PC-3 (cell line): ENCODE measurements around the gene FAU. TPM values are rescaled to one million over a fixed set of nuclear protein-coding genes. Genes with fewer than 3 reads are reported as not detected.

ENCODE experiments used
- ATAC-seq: fragments of 200-7000 bp; cut with Tn5 transposase; 2 replicates; pipeline ENCODE4 v1.9.1; 2020; ENCODE audit warnings: mild to moderate bottlenecking, moderate library complexity
- BruUV-seq: library from RNA; stranded (reverse); fragments of 400-500 nt; replicated peaks from 2 replicates; lab custom pipeline; 2021; lab: Mats Ljungman, UMichigan
- CTCF ChIA-PET: fragments of 300-600 bp; sonication (Branson Sonifier 250); formaldehyde crosslinking; loops from one replicate; lab custom pipeline; 2022; ENCODE audit warnings: antibody characterized with exemption; lab: Charles Lee
- POLR2A ChIA-PET: fragments of 300-600 bp; sonication (Branson Sonifier 250); formaldehyde crosslinking; loops from one replicate; lab custom pipeline; 2022; ENCODE audit warnings: antibody characterized with exemption; ENCODE audit not compliant: unreplicated experiment; lab: Charles Lee
- DNase-seq: peaks from one replicate; pipeline ENCODE4 v3.0.0-alpha.2; 2015
- H2AFZ ChIP-seq: fragments of 300-600 bp; sonication (generic); 2 replicates; pipeline ENCODE4 v1.6.0; 2016; ENCODE audit warnings: antibody characterized with exemption, low read length
- H3F3A ChIP-seq: fragments of 300-600 bp; sonication (generic); one replicate; pipeline ENCODE4 v1.6.0; 2017; ENCODE audit warnings: antibody characterized with exemption, low read length, control low read depth, mild to moderate bottlenecking; ENCODE audit not compliant: unreplicated experiment
- H3K27ac ChIP-seq: fragments of 300-600 bp; sonication (generic); 2 replicates; pipeline ENCODE4 v1.5.1; 2016; ENCODE audit warnings: mild to moderate bottlenecking, low read length
- H3K27me3 ChIP-seq: fragments of 300-600 bp; sonication (generic); 2 replicates; pipeline ENCODE4 v1.6.1; 2016; ENCODE audit warnings: low read length, mixed read lengths
- H3K36me3 ChIP-seq: fragments of 300-600 bp; sonication (generic); 2 replicates; pipeline ENCODE4 v1.6.1; 2016; ENCODE audit warnings: low read depth, mixed run types, low read length, mixed read lengths
- H3K4me1 ChIP-seq: fragments of 300-600 bp; sonication (generic); 2 replicates; pipeline ENCODE4 v1.5.1; 2016; ENCODE audit warnings: low read length; ENCODE audit not compliant: insufficient read depth
- H3K4me2 ChIP-seq: fragments of 300-600 bp; sonication (generic); 2 replicates; pipeline ENCODE4 v1.6.0; 2016; ENCODE audit warnings: low read length
- H3K4me3 ChIP-seq: fragments of 300-600 bp; sonication (generic); 2 replicates; pipeline ENCODE4 v1.5.1; 2016; ENCODE audit warnings: mild to moderate bottlenecking, low read length, mixed read lengths
- H3K79me2 ChIP-seq: fragments of 300-600 bp; sonication (generic); 2 replicates; pipeline ENCODE4 v1.6.1; 2017; ENCODE audit warnings: low read length, mixed read lengths
- H3K9ac ChIP-seq: fragments of 300-600 bp; sonication (generic); 2 replicates; pipeline ENCODE4 v1.6.0; 2016; ENCODE audit warnings: mild to moderate bottlenecking, low read length
- H3K9me2 ChIP-seq: fragments of 300-600 bp; sonication (generic); replicated peaks from 2 replicates; pipeline ENCODE4 v1.6.1; 2016; ENCODE audit warnings: mixed run types, low read length, mixed read lengths
- H3K9me3 ChIP-seq: fragments of 300-600 bp; sonication (generic); 2 replicates; pipeline ENCODE4 v1.6.1; 2016; ENCODE audit warnings: low read length, mixed read lengths
- H4K20me1 ChIP-seq: fragments of 300-600 bp; sonication (generic); 2 replicates; pipeline ENCODE4 v1.6.1; 2016; ENCODE audit warnings: low read length, mixed read lengths
- CTCF ChIP-seq: fragments of 300-600 bp; sonication (generic); conservative IDR thresholded peaks from 2 replicates; pipeline ENCODE4 v1.5.1; 2017; ENCODE audit warnings: antibody characterized with exemption, low read depth, mild to moderate bottlenecking, low read length
- EZH2 ChIP-seq: fragments of 300-600 bp; sonication (generic); IDR thresholded peaks from one replicate; pipeline ENCODE4 v1.6.1; 2017; ENCODE audit warnings: antibody characterized with exemption, mild to moderate bottlenecking, low read length; ENCODE audit not compliant: unreplicated experiment
- EZH2phosphoT487 ChIP-seq: fragments of 300-600 bp; sonication (generic); IDR thresholded peaks from 2 replicates; pipeline ENCODE4 v1.6.1; 2018; ENCODE audit warnings: mild to moderate bottlenecking, antibody characterized with exemption, low read length, borderline replicate concordance
- intact Hi-C: fragments of 100-400 bp; cut with micrococcal nuclease; formaldehyde crosslinking; loops from 2 replicates; pipeline ENCODE4 v1.9.0; 2023
- total RNA-seq: library from RNA; depleted of rRNA; stranded (reverse); fragments of >200 nt; gene quantifications from 2 replicates; pipeline ENCODE4 v1.2.3, GENCODE V29; 2014

FAU gene
- total RNA-seq, 1 experiment from 2014 or later = 1,157 TPM

DNA sequence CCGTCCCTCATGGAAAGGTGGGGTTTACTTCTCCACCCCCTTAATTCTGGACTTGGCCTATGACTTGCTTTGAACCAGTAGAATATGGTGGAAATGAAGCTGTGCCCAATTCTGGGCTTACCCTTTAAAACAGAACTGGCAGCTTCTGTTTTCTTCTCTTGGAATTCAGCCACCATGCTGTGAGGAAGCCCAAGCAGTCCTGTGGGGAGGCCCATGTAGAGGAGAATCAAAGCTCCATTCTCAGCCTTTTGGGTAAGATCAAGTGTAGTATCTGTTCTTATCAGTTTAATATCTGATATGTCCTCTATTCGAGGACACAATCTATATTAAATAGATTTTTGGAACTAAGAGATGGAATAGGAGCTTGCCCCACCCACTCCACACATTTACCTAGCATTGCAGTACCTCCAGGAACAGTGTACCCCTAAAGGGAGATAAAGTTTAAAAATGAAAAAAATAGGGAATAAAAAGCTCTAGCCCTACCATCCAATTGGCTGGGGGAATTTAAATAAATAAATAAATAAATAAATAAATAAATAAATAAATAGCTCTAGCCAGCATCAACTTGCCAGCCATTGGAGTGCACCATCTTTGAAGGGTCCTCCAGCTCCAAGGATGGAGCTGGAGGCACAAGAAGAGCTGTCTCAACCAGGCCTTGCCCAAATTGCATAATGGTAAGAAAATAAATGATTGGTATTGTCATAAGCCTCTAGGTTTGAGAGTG lies 25.6 kb upstream of the FAU start:
- Histone ChIP-seq H3K27me3 (no peaks in the 10 kb centered on the region), H3K27ac (no peak overlapping the region), H3K4me1 (peaks cover 18% of the 10 kb centered on the region), H3K36me3 (no peaks in the 10 kb centered on the region), H3F3A (no peaks in the 10 kb centered on the region), H3K9ac (no peak overlapping the region), H3K4me3 (no peak overlapping the region), H2AFZ (no peak overlapping the region), H4K20me1 (no peaks in the 10 kb centered on the region), H3K4me2 (no peak overlapping the region), H3K79me2 (no peaks in the 10 kb centered on the region), H3K9me3 (no peaks in the 10 kb centered on the region), H3K9me2 (no peaks in the 10 kb centered on the region)
- intact Hi-C loops = no loop called here
- no peak for DNase-seq
- TF ChIP-seq EZH2phosphoT487 = no peak
- no peak for TF ChIP-seq CTCF
- no peak for TF ChIP-seq EZH2
- no peak for ATAC-seq
- ChIA-PET CTCF (no interaction called here), POLR2A (interaction anchor here (0.5 to 0.7 kb wide), 2 partner anchors 49 to 317 kb away, joined by 3 to 4 read pairs; no protein-coding TSS in a partner anchor)
- BruUV-seq = no TSS peak

DNA sequence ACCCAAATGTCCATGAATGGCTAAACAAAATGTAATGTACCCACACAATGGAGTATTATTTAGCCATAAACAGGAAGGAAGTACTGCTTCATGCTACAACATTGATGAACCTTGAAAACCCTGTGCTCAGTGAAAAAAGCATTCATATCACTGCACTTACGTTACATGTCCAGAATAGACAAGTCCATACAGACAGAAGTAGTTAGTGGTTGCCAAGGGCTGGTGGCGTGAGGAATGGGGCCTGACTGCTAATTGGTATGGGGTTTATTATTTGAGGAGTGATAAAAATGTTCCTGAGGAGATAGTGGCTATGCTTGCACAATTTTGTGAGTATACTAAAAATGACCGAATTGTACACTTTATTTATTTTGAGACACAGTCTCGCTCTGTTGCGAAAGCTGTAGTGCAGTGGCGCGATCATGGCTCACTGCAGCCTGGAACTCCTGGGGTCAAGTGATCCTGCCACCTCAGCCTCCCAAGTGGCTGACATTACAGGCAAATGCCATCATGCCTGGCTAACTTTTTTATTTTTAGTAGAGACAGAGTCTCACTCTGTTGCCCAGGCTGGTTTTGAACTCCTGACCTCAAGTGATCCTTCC lies 20.1 kb upstream of the FAU start:
- no TSS peak for BruUV-seq

More for the DNA sequence above, 20.1 kb upstream of the FAU start:
- DNase-seq (no peak), ATAC-seq (no peak)
- Histone ChIP-seq H3K4me3 (no peak overlapping the region), H3K9me2 (no peaks in the 10 kb centered on the region), H3K27ac (no peak overlapping the region), H3K9ac (no peak overlapping the region), H3K4me2 (no peak overlapping the region), H2AFZ (no peak overlapping the region), H3K36me3 (no peaks in the 10 kb centered on the region), H3K9me3 (no peaks in the 10 kb centered on the region), H3K27me3 (0 out of 2 replicates have a peak, but pooled peaks cover 3% of the 10 kb centered on the region), H3F3A (no peaks in the 10 kb centered on the region), H4K20me1 (no peaks in the 10 kb centered on the region), H3K4me1 (no peaks in the 10 kb centered on the region), H3K79me2 (no peaks in the 10 kb centered on the region)
- intact Hi-C loops = no loop called here
- ChIA-PET CTCF (no interaction called here), POLR2A (no interaction called here)
- no peak for TF ChIP-seq EZH2
- TF ChIP-seq CTCF = no peak
- no peak for TF ChIP-seq EZH2phosphoT487
